Skeletal muscle tissue (tissue), 4 donors: ENCODE results near the gene TRAPPC11. TPM values are rescaled to one million over a fixed set of nuclear protein-coding genes. Genes with fewer than 3 reads are reported as not detected.
"Not testable (repeated sequence)": the region's sequence is repeated elsewhere in the genome, so short reads cannot be mapped to it uniquely, and the experiment has no call there.

Experiments
- H3K27ac ChIP-seq: one replicate; pipeline ENCODE4 v1.7.0; 2013; ENCODE audit warnings: mild to moderate bottlenecking, low read depth, low read length, inconsistent platforms
- H3K27me3 ChIP-seq, 3 donors: one replicate each; pipeline ENCODE4 v1.7.0; 2013; ENCODE audit warnings: low read length in 3 of 3; ENCODE audit not compliant: control insufficient read depth in 3 of 3, insufficient read depth in 3 of 3
- H3K36me3 ChIP-seq, 3 donors: one replicate each; pipeline ENCODE4 v1.7.0; 2013; ENCODE audit warnings: low read length in 3 of 3; ENCODE audit not compliant: control insufficient read depth in 3 of 3, insufficient read depth in 3 of 3
- H3K4me1 ChIP-seq, 3 donors: one replicate each; pipeline ENCODE4 v1.7.0; 2013; ENCODE audit warnings: low read length in 3 of 3, mild to moderate bottlenecking in 3 of 3; ENCODE audit not compliant: control insufficient read depth in 3 of 3, insufficient read depth in 3 of 3
- H3K4me3 ChIP-seq, 3 donors: one replicate each; pipeline ENCODE4 v1.7.0; 2013; ENCODE audit warnings: low read length in 3 of 3
- H3K9ac ChIP-seq, 3 donors: one replicate each; pipeline ENCODE4 v1.7.0; 2013; ENCODE audit warnings: low read length in 3 of 3, mild to moderate bottlenecking in 3 of 3, moderate library complexity in 2 of 3, low read depth in 1 of 3
- H3K9me3 ChIP-seq, 3 donors: one replicate each; pipeline ENCODE4 v1.7.0; 2013; ENCODE audit warnings: low read length in 3 of 3; ENCODE audit not compliant: control insufficient read depth in 3 of 3
- total RNA-seq: library from RNA; depleted of rRNA; stranded (reverse); fragments of >200 nt; gene quantifications from one replicate; pipeline ENCODE4 v1.2.3, GENCODE V29; 2014
- donor health status: Osteomylitis.

Gene TRAPPC11
- total RNA-seq, 1 donor from 2014 or later: 41.8 TPM

GRCh38 chr4:183624548-183624947 lies 34.5 kb upstream of the TRAPPC11 start:
- H3K27me3 ChIP-seq: no peaks in the 10 kb centered on the region
- no peak overlapping the region for H3K27ac ChIP-seq
- no peak overlapping the region for H3K9ac ChIP-seq
- no peaks in the 10 kb centered on the region for H3K9me3 ChIP-seq
- no peaks in the 10 kb centered on the region for H3K36me3 ChIP-seq
- H3K4me3 ChIP-seq: no peak overlapping the region
- peaks cover 0 to 2% (median 0%) of the 10 kb centered on the region in 3 donors for H3K4me1 ChIP-seq

GRCh38 chr4:183626168-183626567 lies 32.9 kb upstream of the TRAPPC11 start:
- no peaks in the 10 kb centered on the region for H3K4me1 ChIP-seq
- H3K27ac ChIP-seq: no peak overlapping the region
- no peaks in the 10 kb centered on the region for H3K9me3 ChIP-seq

GRCh38 chr4:183627286-183627685 lies 31.8 kb upstream of the TRAPPC11 start:
- not testable (repeated sequence) for H3K9me3 ChIP-seq, H3K27me3 ChIP-seq, H3K4me1 ChIP-seq, H3K9ac ChIP-seq, H3K36me3 ChIP-seq, H3K27ac ChIP-seq, H3K4me3 ChIP-seq

More at GRCh38 chr4:183626168-183626567, 32.9 kb upstream of the TRAPPC11 start:
- Histone ChIP-seq H3K36me3 (no peaks in the 10 kb centered on the region), H3K4me3 (no peak overlapping the region), H3K9ac (no peak overlapping the region), H3K27me3 (no peaks in the 10 kb centered on the region)

DNA sequence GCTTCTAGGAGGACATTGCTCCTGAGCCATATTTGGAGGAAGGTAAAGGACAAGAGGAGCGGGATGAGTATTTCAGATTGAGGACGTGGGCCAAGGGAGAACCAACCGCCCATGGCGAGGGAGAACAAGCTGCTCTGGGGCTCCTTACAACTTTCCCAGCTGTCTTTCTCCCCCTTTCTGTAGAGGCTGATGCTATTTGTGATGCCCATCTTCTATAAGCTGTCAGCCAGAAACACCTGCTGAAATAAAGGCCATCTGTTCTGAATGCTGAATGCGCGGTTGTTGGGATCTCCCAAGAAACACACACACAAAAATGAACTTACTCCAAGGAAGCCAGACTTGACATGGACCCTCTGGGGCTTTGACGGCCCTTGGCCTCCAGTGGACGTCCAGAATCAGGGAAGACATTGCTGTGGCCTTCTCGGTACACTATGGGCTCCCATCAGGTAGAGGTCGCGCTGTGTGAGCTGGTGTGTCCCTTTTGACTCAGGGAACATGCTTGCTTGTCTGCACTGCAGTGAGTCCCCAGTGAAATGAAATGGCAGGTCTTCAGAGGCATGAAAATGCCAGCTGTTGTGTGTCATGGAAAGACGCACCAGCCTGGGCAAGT lies 31.0 kb upstream of the TRAPPC11 start:
- Histone ChIP-seq H3K27ac (no peak overlapping the region), H3K4me1 (no peaks in the 10 kb centered on the region), H3K4me3 (no peak overlapping the region), H3K36me3 (no peaks in the 10 kb centered on the region), H3K27me3 (no peaks in the 10 kb centered on the region), H3K9me3 (no peaks in the 10 kb centered on the region), H3K9ac (no peak overlapping the region)

- Histone ChIP-seq H3K27me3 (no peaks in the 10 kb centered on the region), H3K27ac (no peak overlapping the region), H3K36me3 (no peaks in the 10 kb centered on the region), H3K9ac (no peak overlapping the region), H3K4me1 (no peaks in the 10 kb centered on the region), H3K9me3 (no peaks in the 10 kb centered on the region), H3K4me3 (no peak overlapping the region)
Observed at GRCh38 chr4:183631577-183632198, 27.4 kb upstream of the TRAPPC11 start.

DNA sequence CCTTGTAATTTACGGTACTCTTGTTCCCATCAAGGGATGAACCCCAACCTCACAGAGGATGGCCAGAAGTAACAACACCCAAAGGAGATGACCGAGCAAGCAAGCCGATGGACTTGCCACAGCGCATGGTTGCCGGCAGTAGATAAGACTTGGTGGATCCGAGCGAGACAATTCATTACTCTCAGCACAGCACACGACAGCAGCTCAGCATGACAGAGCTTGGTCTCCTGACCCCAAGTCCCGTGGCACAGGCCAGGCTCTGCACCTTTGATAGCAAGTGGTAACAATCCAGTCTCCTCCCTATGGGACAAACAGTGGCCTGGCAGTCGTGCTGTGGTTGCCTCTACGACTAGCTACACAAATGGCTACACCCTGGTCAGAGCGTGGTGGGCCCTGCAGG lies 26.4 kb upstream of the TRAPPC11 start:
- Histone ChIP-seq H3K4me1 (no peaks in the 10 kb centered on the region), H3K36me3 (no peaks in the 10 kb centered on the region), H3K27ac (no peak overlapping the region), H3K27me3 (no peaks in the 10 kb centered on the region), H3K9ac (no peak overlapping the region), H3K9me3 (no peaks in the 10 kb centered on the region), H3K4me3 (no peak overlapping the region)

- H3K36me3 ChIP-seq: no peaks in the 10 kb centered on the region
- no peaks in the 10 kb centered on the region for H3K27me3 ChIP-seq
- H3K27ac ChIP-seq: no peak overlapping the region
- H3K4me3 ChIP-seq: no peak overlapping the region
- H3K4me1 ChIP-seq: no peaks in the 10 kb centered on the region
- no peaks in the 10 kb centered on the region for H3K9me3 ChIP-seq
- H3K9ac ChIP-seq: no peak overlapping the region
Observed at GRCh38 chr4:183633476-183634400, 25.4 kb upstream of the TRAPPC11 start.

DNA sequence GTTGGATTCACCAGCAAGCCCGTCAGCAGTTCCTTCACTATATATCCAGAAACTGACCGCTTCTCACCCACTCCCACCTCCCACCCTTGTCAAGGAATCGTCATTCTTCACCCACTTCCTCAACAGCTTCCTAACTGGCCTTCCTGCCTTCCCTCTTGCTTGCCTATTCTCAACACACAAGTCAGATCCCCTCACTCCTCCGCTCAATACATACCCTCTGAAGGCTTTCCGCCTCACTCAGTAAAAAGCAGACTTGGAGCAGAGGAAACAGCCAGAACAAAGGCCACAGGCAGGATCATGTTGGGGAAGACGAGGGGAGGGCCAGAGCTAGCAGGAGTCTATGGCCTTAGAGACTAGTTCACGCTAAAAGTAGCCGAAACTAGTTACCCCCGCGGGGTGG lies 23.8 kb upstream of the TRAPPC11 start:
- no peaks in the 10 kb centered on the region for H3K36me3 ChIP-seq
- H3K4me1 ChIP-seq: no peaks in the 10 kb centered on the region
- no peaks in the 10 kb centered on the region for H3K27me3 ChIP-seq
- no peaks in the 10 kb centered on the region for H3K9me3 ChIP-seq
- H3K27ac ChIP-seq: no peak overlapping the region
- no peak overlapping the region for H3K9ac ChIP-seq
- H3K4me3 ChIP-seq: no peak overlapping the region

DNA sequence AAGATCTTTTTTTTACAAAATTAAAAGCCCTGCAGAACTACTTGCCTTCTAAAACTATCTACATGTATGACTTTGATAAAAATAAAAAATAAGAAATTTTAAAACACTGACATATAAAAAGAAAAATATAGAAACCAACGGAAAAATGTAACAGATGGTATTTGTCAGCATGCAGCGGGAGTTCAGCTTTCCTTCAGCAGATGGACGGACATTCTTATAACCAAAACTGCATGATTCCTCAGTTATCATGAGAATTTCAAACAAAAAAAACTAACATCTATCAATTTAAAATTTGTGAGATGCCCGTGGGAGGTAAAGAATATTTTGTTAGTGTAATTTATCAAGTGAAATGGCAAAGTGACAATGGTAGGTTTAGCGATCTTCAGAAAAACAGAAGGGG lies 23.4 kb upstream of the TRAPPC11 start:
- H3K4me1 ChIP-seq: no peaks in the 10 kb centered on the region
- no peak overlapping the region for H3K9ac ChIP-seq
- H3K9me3 ChIP-seq: no peaks in the 10 kb centered on the region
- no peaks in the 10 kb centered on the region for H3K27me3 ChIP-seq
- H3K4me3 ChIP-seq: no peak overlapping the region
- H3K36me3 ChIP-seq: no peaks in the 10 kb centered on the region
- no peak overlapping the region for H3K27ac ChIP-seq

- Histone ChIP-seq H3K36me3 (peaks cover 0 to 2% (median 0%) of the 10 kb centered on the region in 3 donors), H3K4me3 (peak overlapping the region in 1 of 3 donors; percentile 24), H3K9me3 (no peaks in the 10 kb centered on the region), H3K27ac (no peak overlapping the region), H3K9ac (no peak overlapping the region), H3K4me1 (no peaks in the 10 kb centered on the region), H3K27me3 (no peaks in the 10 kb centered on the region)
Observed at GRCh38 chr4:183636503-183636902, 22.6 kb upstream of the TRAPPC11 start.
